ENCODE data around the gene ICOS. TPM values are rescaled to one million over a fixed set of nuclear protein-coding genes. Genes with fewer than 3 reads are reported as not detected.
"Not testable (repeated sequence)": the region's sequence is repeated elsewhere in the genome, so short reads cannot be mapped to it uniquely, and the experiment has no call there.

Gene ICOS
- total and polyA plus RNA-seq, 5 experiments from 2014 or later = 7.5 to 36.1 (median 14.0) TPM

DNA sequence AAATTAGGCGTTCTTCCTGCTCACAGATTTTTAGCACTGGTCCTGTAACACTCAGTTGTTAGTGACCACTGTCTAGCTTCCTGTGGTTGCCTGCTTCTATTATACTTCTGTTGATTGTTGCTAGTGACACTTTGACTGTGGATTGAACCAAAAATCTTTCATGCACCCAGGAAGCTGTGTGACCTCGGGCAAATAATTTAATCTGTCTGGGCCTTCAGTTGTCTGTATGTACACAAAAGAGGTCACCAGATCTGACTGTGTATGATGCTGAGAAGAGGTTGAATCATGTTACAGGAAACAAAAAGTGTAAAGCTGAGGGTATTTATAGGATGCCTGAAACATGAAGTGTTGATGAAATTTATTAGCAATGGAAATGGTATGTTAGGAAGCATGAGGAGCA is 12.7 kb downstream of the ICOS start:
- peak in 1 of 2 donors; percentile 26 for ATAC-seq
- POLR2A ChIA-PET = no interaction called here
- Mint-ChIP-seq H3K27me3 (no peaks in the 10 kb centered on the region), H3K4me1 (peaks cover 36 to 87% (median 85%) of the 10 kb centered on the region in 4 donors), H3K36me3 (peaks cover 2 to 30% (median 10%) of the 10 kb centered on the region in 3 donors), H3K4me3 (peak overlapping the region in 9 of 10 donors; percentile 12 to 67 (median 51)), H3K27ac (peak overlapping the region; percentile 46 to 88 (median 66)), H3K9me3 (no peaks in the 10 kb centered on the region)
- DNase-seq = peak in 1 of 10 donors; percentile 20

DNA sequence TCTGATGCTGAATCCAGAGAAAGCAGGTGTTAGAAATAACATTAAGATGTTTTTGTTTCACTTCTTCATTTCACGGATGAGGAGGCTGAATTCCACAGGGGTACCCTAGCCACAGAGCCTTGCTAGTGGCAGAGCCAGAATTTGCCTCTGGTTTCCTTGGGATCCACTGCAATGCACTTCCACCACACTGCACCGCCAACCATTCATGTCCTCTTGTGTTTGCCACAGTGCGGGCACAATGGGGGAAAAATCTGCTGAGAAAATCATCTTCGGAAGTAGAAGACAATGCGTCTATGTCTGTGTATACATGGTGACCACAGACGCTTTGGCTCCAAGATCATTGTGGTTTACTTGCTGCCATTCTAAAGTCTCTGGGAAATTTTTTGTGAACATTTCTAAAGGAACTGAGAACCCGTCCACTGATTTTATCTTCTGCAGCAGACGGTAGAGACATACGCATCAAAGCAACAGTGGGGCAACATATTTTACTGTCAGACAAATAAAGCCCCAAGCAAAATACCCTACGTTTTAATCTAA is 14.9 kb downstream of the ICOS start:
- DNase-seq (peak in 7 of 10 donors; percentile 11 to 50 (median 44)), ATAC-seq (peak; percentile 78 to 83)
- peaks cover 7 to 33% (median 12%) of the 10 kb centered on the region in 3 donors for H3K36me3 Mint-ChIP-seq
- no peaks in the 10 kb centered on the region for H3K27me3 Mint-ChIP-seq
- no peaks in the 10 kb centered on the region for H3K9me3 Mint-ChIP-seq
- peaks cover 29 to 78% (median 74%) of the 10 kb centered on the region in 4 donors for H3K4me1 Mint-ChIP-seq
- H3K27ac Mint-ChIP-seq = peak overlapping the region; percentile 83 to 94 (median 88)
- peak overlapping the region; percentile 68 to 90 (median 84) for H3K4me3 Mint-ChIP-seq
- POLR2A ChIA-PET = no interaction called here

DNA sequence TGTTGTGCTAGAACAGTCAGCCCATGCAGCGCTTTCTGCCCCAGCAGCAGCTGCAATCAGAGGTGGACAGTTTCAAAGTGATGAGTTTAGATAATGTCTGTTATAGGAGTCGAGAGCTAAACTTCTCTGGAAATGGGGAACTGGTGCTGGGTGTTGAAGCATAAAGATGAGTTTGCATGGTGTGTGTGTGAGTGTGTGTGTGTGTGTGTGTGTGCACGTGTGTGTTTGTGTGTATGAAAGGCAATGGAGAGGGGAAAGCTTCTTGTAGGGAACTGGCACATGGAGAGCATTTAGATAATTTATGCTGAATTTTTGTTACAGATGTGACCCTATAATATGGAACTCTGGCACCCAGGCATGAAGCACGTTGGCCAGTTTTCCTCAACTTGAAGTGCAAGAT is 22.7 kb downstream of the ICOS start:
- H3K4me1 Mint-ChIP-seq = peaks cover 17 to 37% (median 26%) of the 10 kb centered on the region in 4 donors
- no peaks in the 10 kb centered on the region for H3K9me3 Mint-ChIP-seq
- H3K27ac Mint-ChIP-seq = peak overlapping the region in 4 of 10 donors; percentile 5 to 53 (median 40)
- DNase-seq = no peak
- H3K27me3 Mint-ChIP-seq = no peaks in the 10 kb centered on the region
- H3K4me3 Mint-ChIP-seq = no peak overlapping the region
- POLR2A ChIA-PET = no interaction called here
- H3K36me3 Mint-ChIP-seq = peaks cover 24 to 76% (median 51%) of the 10 kb centered on the region in 3 donors
- no peak for ATAC-seq

DNA sequence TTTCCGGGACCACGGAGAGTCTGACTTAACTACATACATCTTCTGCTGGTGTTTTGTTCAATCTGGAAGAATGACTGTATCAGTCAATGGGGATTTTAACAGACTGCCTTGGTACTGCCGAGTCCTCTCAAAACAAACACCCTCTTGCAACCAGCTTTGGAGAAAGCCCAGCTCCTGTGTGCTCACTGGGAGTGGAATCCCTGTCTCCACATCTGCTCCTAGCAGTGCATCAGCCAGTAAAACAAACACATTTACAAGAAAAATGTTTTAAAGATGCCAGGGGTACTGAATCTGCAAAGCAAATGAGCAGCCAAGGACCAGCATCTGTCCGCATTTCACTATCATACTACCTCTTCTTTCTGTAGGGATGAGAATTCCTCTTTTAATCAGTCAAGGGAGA is 23.1 kb downstream of the ICOS start:
- H3K27ac Mint-ChIP-seq = peak overlapping the region in 3 of 10 donors; percentile 5 to 37 (median 21)
- no peaks in the 10 kb centered on the region for H3K27me3 Mint-ChIP-seq
- peaks cover 14 to 35% (median 24%) of the 10 kb centered on the region in 4 donors for H3K4me1 Mint-ChIP-seq
- DNase-seq (no peak), ATAC-seq (no peak)
- no peak overlapping the region for H3K4me3 Mint-ChIP-seq
- POLR2A ChIA-PET = no interaction called here
- no peaks in the 10 kb centered on the region for H3K9me3 Mint-ChIP-seq
- peaks cover 24 to 73% (median 51%) of the 10 kb centered on the region in 3 donors for H3K36me3 Mint-ChIP-seq

DNA sequence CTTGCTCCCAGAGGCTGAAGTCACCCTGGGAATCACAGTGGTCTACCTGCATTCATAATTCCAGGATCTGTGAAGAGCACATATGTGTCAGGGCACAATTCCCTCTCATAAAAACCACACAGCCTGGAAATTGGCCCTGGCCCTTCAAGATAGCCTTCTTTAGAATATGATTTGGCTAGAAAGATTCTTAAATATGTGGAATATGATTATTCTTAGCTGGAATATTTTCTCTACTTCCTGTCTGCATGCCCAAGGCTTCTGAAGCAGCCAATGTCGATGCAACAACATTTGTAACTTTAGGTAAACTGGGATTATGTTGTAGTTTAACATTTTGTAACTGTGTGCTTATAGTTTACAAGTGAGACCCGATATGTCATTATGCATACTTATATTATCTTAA is 24.2 kb downstream of the ICOS start:
- Mint-ChIP-seq H3K27me3 (no peaks in the 10 kb centered on the region), H3K4me3 (no peak overlapping the region), H3K4me1 (peaks cover 7 to 27% (median 17%) of the 10 kb centered on the region in 4 donors), H3K27ac (no peak overlapping the region), H3K9me3 (no peaks in the 10 kb centered on the region), H3K36me3 (peaks cover 19 to 63% (median 41%) of the 10 kb centered on the region in 3 donors)
- POLR2A ChIA-PET = no interaction called here
- ATAC-seq = no peak
- DNase-seq = no peak

DNA sequence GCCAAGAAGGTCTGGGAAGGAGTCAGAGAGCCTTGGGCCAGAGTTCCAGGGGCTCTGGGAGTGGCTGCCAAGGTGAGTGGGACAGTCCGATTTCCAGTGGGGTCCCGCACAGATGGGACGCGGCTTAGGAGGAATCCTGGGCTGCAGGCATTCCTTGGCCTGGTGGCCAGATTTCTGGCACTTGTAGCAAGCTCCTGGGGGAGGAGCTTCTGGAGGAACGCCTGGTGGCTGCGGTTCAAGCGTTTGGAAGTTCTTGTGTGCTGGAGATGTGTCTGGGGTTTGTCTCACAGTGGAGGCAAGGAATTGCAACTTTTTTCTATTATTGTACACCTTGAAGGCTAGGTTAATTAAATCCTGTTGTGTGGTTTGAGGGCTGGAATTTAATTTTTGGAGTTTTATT is 28.6 kb downstream of the ICOS start:
- Mint-ChIP-seq H3K4me1 (peaks cover 0 to 21% (median 0%) of the 10 kb centered on the region in 4 donors), H3K27ac (peak overlapping the region in 1 of 10 donors; percentile 36), H3K36me3 (peaks cover 3 to 22% (median 12%) of the 10 kb centered on the region in 3 donors)
- H3K27me3 Mint-ChIP-seq, H3K9me3 Mint-ChIP-seq, H3K4me3 Mint-ChIP-seq, DNase-seq, POLR2A ChIA-PET, ATAC-seq: not testable (repeated sequence)

DNA sequence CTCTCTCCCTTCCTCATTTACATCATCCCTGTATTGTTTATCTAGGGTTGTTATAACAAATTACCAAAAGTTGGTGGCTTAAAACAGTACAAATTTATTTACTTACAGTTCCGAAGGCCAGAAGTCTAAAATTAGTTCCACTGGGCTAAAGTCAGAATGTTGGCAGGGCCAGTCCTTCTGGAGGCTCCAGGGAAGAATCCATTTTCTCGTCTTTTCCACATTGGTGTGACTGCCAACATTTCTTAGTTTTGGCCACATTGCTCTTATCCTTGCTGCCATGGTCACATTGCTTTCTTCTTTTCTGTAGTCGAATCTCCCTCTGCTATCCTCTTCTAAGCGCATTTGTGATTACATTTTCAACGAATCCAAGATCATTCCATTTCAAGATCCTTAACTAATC is 34.7 kb downstream of the ICOS start:
- no peaks in the 10 kb centered on the region for H3K27me3 Mint-ChIP-seq
- no peak overlapping the region for H3K27ac Mint-ChIP-seq
- DNase-seq (no peak), ATAC-seq (no peak)
- H3K4me3 Mint-ChIP-seq = no peak overlapping the region
- POLR2A ChIA-PET = no interaction called here
- no peaks in the 10 kb centered on the region for H3K36me3 Mint-ChIP-seq
- H3K4me1 Mint-ChIP-seq = peaks cover 0 to 6% (median 0%) of the 10 kb centered on the region in 4 donors
- H3K9me3 Mint-ChIP-seq = no peaks in the 10 kb centered on the region

DNA sequence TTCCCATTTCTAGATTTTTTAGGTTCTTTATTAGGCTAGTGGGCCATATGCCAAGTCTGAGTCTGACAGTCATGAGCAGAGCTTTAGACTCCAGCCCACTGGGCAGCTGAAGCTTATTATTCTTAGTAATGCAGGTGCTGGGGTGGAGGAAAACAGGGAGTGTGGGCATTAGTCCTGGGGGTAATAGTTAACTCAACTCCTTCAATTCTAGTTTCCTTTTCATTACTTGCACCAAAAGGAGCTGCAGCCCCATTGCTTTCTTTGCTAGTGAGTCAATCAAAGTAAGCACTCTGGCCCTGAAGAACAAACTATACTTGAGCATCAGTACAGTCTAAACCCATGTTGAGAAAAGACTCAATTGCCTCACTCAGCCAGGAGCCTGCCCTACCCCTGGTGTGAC is 35.5 kb downstream of the ICOS start:
- Mint-ChIP-seq H3K9me3 (no peaks in the 10 kb centered on the region), H3K27ac (no peak overlapping the region), H3K27me3 (no peaks in the 10 kb centered on the region), H3K36me3 (no peaks in the 10 kb centered on the region), H3K4me3 (no peak overlapping the region), H3K4me1 (peaks cover 0 to 4% (median 0%) of the 10 kb centered on the region in 4 donors)
- POLR2A ChIA-PET = interaction anchor here (0.7 kb wide), 1 partner anchor 137 kb away, joined by 3 read pairs; no protein-coding TSS in a partner anchor
- ATAC-seq = no peak
- DNase-seq = no peak

DNA sequence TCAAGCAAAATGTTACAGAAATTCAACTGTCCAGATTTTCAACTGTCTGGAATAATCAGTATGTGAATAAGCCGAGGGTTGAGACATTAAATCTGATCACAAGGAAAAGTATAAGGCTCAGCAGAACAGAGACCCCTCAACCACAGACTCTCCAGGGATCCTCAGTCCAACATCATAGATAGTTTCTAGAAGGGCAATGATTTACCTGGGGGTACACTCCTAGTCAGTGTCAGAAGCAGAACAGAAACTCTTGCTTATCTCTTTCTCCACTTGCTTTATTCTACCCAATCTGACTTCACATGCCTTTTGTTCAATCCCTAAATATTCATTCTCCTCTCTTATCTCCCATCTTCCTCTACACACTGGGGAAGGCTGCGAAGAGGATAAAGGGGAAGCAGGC is 36.4 kb downstream of the ICOS start:
- no peaks in the 10 kb centered on the region for H3K9me3 Mint-ChIP-seq
- ATAC-seq (no peak), DNase-seq (no peak)
- no peaks in the 10 kb centered on the region for H3K27me3 Mint-ChIP-seq
- H3K36me3 Mint-ChIP-seq = no peaks in the 10 kb centered on the region
- POLR2A ChIA-PET = interaction anchor here (0.7 kb wide), 1 partner anchor 138 kb away, joined by 3 read pairs; no protein-coding TSS in a partner anchor
- H3K4me1 Mint-ChIP-seq = peaks cover 0 to 4% (median 0%) of the 10 kb centered on the region in 4 donors
- H3K27ac Mint-ChIP-seq = no peak overlapping the region
- no peak overlapping the region for H3K4me3 Mint-ChIP-seq

DNA sequence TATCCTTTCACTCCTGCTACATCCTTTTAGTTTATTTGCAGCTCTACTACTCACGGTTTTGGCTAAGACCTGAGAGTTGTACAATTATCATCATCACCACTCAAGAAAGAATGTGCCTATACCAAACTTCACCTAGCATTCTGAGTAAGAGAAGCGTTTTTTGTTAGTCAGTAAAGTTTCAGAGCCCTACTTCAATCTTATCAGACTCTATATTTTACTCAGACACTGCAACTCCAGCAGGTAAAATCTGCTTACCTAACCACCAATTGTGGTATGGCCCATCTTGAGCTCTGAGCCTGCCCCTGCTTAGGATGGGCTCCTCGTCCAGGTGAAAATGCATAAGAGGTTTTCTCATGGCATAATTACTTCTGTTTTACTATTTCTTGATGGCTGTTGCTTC is 37.1 kb downstream of the ICOS start:
- Mint-ChIP-seq H3K4me1 (peaks cover 0 to 4% (median 0%) of the 10 kb centered on the region in 4 donors), H3K36me3 (peaks cover 0 to under 1% (median 0%) of the 10 kb centered on the region in 3 donors), H3K27me3 (no peaks in the 10 kb centered on the region), H3K9me3 (no peaks in the 10 kb centered on the region), H3K4me3 (no peak overlapping the region), H3K27ac (no peak overlapping the region)
- POLR2A ChIA-PET = interaction anchor here (0.6 kb wide), 1 partner anchor 1194 kb away, joined by 4 read pairs; no protein-coding TSS in a partner anchor
- no peak for DNase-seq
- ATAC-seq = no peak

DNA sequence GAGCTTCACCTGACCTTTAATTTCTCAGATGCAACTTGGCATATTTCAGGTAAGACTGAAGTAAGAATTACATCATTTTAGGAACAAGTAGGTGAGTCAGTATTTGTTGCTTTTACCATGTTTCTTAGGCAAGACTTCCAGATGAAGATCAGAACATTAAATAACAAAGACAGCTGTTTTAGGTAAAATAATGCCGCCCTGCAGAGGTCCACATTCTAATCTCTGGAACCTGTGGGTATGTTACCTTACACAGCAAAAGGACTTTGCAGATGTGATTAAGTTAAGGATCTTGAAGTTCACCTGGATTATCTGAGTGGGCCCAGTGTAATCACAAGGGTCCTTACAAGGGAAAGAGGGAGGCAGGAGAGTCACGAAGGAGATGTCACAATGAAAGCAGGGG is 39.3 kb downstream of the ICOS start:
- DNase-seq (no peak), ATAC-seq (no peak)
- Mint-ChIP-seq H3K9me3 (peaks cover 0 to 1% (median 0%) of the 10 kb centered on the region in 9 donors), H3K36me3 (peaks cover 0 to 6% (median 0%) of the 10 kb centered on the region in 3 donors), H3K4me1 (peaks cover 0 to 2% (median 0%) of the 10 kb centered on the region in 4 donors), H3K27ac (no peak overlapping the region), H3K27me3 (no peaks in the 10 kb centered on the region), H3K4me3 (no peak overlapping the region)
- POLR2A ChIA-PET = no interaction called here

DNA sequence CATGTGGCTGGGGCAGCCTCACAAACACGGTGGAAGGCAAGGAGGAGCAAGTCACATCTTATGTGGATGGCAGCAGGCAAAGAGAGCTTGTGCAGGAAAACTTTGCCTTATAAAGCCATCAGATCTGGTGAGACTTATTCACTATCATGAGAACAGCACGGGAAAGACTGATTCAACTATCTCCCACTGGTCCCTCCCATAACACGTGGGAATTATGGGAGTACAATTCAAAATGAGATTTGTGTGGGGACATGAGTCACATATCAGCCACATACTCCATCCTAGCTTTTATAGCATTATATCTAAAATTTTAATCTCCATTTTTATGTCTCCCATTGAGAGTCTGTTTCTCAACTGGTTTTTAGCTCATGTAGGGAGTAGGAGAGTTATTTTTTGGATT is 45.7 kb downstream of the ICOS start:
- peaks cover 0 to 3% (median under 1%) of the 10 kb centered on the region in 4 donors for H3K4me1 Mint-ChIP-seq
- H3K27me3 Mint-ChIP-seq = no peaks in the 10 kb centered on the region
- peaks cover 0 to 2% (median 0%) of the 10 kb centered on the region in 9 donors for H3K9me3 Mint-ChIP-seq
- H3K36me3 Mint-ChIP-seq = peaks cover 0 to 6% (median 0%) of the 10 kb centered on the region in 3 donors
- ATAC-seq (no peak), DNase-seq (no peak)
- H3K27ac Mint-ChIP-seq = no peak overlapping the region
- POLR2A ChIA-PET = interaction anchor here (0.6 to 0.7 kb wide), 2 partner anchors 40 to 67 kb away, joined by 3 to 5 read pairs; no protein-coding TSS in a partner anchor
- no peak overlapping the region for H3K4me3 Mint-ChIP-seq

DNA sequence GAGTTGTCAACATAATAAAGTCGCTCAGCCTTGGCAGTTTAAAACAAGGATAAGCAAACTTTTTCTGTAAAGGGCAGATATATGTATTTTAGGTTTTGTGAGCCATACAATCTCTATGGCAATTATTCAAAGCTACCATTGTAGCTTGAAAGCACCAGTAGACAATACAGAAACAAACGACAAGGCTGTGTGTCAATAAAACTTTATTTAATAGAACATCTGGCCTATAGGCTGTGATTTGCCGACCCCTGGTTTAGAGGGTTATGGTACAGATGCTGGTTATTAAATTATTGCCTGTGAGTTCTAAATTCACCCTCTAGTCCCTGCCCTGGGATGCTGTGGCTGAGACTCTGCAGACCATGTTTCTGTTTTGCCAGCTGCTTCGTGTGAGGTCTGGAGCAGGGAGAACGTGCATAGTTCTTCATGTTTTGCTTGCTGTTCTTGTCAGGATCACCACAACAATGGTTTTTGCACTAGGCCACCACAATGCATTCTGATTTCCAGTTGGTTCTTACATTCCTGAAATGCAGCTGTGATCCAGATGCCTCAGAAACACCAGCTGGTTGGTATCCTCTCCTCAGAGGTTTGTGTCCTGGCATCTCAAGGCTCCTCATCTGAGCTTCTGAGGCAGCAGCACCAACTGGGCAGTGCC is 46.6 kb downstream of the ICOS start:
- H3K4me3 Mint-ChIP-seq = no peak overlapping the region

More for the DNA sequence above, 46.6 kb downstream of the ICOS start:
- POLR2A ChIA-PET = no interaction called here
- no peaks in the 10 kb centered on the region for H3K27me3 Mint-ChIP-seq
- H3K36me3 Mint-ChIP-seq = peaks cover 0 to 6% (median 0%) of the 10 kb centered on the region in 3 donors
- ATAC-seq = no peak
- H3K4me1 Mint-ChIP-seq = peaks cover 2 to 8% (median 6%) of the 10 kb centered on the region in 4 donors
- H3K9me3 Mint-ChIP-seq = peaks cover 0 to 2% (median 0%) of the 10 kb centered on the region in 9 donors
- DNase-seq = no peak
- no peak overlapping the region for H3K27ac Mint-ChIP-seq
